ENCODE data around the gene MMP24.

DNA sequence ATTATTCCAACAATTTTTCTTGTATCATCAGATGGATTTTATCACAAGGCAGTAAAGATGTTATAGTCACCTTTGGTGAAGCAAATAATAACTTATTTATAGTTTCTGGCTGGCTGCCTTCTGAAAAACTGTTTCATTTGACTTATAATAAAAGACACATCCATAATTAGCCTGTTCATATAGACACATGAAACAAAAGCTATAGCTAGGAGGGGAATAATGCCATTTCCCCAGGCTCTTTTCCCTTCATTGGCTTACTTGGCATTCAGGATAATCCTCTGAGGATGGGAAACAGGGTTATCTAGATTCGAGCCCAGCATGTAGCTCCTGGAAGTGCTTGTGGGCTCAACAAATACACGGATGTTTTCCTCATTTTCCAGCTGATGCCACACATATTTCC is 17.5 kb downstream of the MMP24 start:
- no peak for TF ChIP-seq EZH2 (IDR thresholded peaks at IDR 0.05)
- no peak for TF ChIP-seq POLR2AphosphoS5 (IDR thresholded peaks at IDR 0.05; ENCODE audit: borderline replicate concordance, low read depth, low read length)
- TF ChIP-seq FOXP2 (optimal IDR thresholded peaks at IDR 0.05; ENCODE audit: control extremely low read depth, extremely low read length, insufficient read depth), result no peak
